MM.1S (cell line): ENCODE results near the gene ATP6V1F.

Experiments
- CTCF ChIP-seq: fragments of 300-600 bp; sonication (generic); IDR thresholded peaks from 2 replicates; pipeline ENCODE4 v1.5.1; 2016; ENCODE audit warnings: antibody characterized with exemption, low read length, mixed read lengths
- EZH2 ChIP-seq: fragments of 300-600 bp; sonication (generic); optimal IDR thresholded peaks from 2 replicates; pipeline ENCODE3; 2017; ENCODE audit warnings: low read depth, mild to moderate bottlenecking, antibody characterized with exemption, low read length, mixed read lengths

GRCh38 chr7:128910569-128910945, 47.9 kb downstream of the ATP6V1F start, which contains the start of gene KCP:
- TF ChIP-seq EZH2 (no peak), CTCF (no peak)
